Effector memory CD4-positive, alpha-beta T cell (primary cell): ENCODE results near the gene NARS2.
"Not testable (repeated sequence)": the region's sequence is repeated elsewhere in the genome, so short reads cannot be mapped to it uniquely, and the experiment has no call there.

ENCODE experiments used
- DNase-seq, 3 donors: peaks; one replicate each; pipeline ENCODE4 v3.0.0-alpha.2; 2020
- H3K27ac ChIP-seq: 2 replicates; pipeline ENCODE4 v1.7.0; 2013; ENCODE audit warnings: mild to moderate bottlenecking, low read length, moderate library complexity; ENCODE audit not compliant: insufficient read depth, poor library complexity, severe bottlenecking
- H3K27me3 ChIP-seq: replicated peaks from 2 replicates; pipeline ENCODE4 v1.7.0; 2013; ENCODE audit warnings: mild to moderate bottlenecking, low read length; ENCODE audit not compliant: insufficient read depth, control insufficient read depth, poor library complexity, severe bottlenecking
- H3K36me3 ChIP-seq: 2 replicates; pipeline ENCODE4 v1.7.0; 2013; ENCODE audit warnings: mild to moderate bottlenecking, low read length, moderate library complexity; ENCODE audit not compliant: control insufficient read depth, insufficient read depth
- H3K4me1 ChIP-seq: 2 replicates; pipeline ENCODE4 v1.7.0; 2013; ENCODE audit warnings: low read length, mild to moderate bottlenecking; ENCODE audit not compliant: control insufficient read depth, insufficient read depth, poor library complexity, severe bottlenecking
- H3K4me3 ChIP-seq: 2 replicates; pipeline ENCODE4 v1.7.0; 2013; ENCODE audit warnings: low read length, low read depth, mild to moderate bottlenecking; ENCODE audit not compliant: insufficient read depth, poor library complexity, severe bottlenecking
- H3K9me3 ChIP-seq: 2 replicates; pipeline ENCODE4 v1.7.0; 2013; ENCODE audit warnings: mild to moderate bottlenecking, low read length, moderate library complexity; ENCODE audit not compliant: control insufficient read depth

The NARS2 gene

GRCh38 chr11:78564037-78564436 lies 10.6 kb downstream of the NARS2 start:
- not testable (repeated sequence) for H3K4me1 ChIP-seq, DNase-seq, H3K9me3 ChIP-seq, H3K27ac ChIP-seq, H3K4me3 ChIP-seq, H3K27me3 ChIP-seq
- peaks cover 11% of the 10 kb centered on the region for H3K36me3 ChIP-seq

DNA sequence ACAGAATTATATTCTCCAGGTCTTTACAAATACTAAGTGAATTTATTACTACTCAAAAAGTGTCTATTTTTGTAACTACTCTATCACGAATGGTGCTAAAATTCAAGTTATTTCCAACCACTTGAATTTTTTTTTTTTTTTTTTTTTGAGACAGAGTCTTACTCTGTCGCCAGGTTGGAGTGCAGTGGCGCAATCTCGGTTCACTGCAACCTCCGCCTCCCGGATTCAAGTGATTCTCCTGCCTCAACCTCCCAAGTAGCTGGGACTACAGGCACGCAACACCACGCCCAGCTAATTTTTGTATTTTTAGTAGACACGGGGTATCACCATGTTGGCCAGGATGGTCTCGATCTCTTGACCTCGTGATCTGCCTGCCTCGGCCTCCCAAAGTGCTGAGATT lies 11.6 kb downstream of the NARS2 start:
- H3K4me3 ChIP-seq, H3K27ac ChIP-seq, H3K9me3 ChIP-seq, H3K27me3 ChIP-seq, DNase-seq, H3K4me1 ChIP-seq: not testable (repeated sequence)
- H3K36me3 ChIP-seq: peaks cover 13% of the 10 kb centered on the region

GRCh38 chr11:78562398-78562797 lies 12.3 kb downstream of the NARS2 start:
- Histone ChIP-seq H3K27me3 (no peaks in the 10 kb centered on the region), H3K36me3 (peaks cover 14% of the 10 kb centered on the region), H3K4me1 (no peaks in the 10 kb centered on the region), H3K9me3 (no peaks in the 10 kb centered on the region), H3K27ac (no peak overlapping the region), H3K4me3 (no peak overlapping the region)
- DNase-seq: no peak

- H3K36me3 ChIP-seq: peaks cover 9% of the 10 kb centered on the region
- no peaks in the 10 kb centered on the region for H3K27me3 ChIP-seq
- no peak for DNase-seq
- H3K4me1 ChIP-seq: no peaks in the 10 kb centered on the region
- no peak overlapping the region for H3K4me3 ChIP-seq
- no peaks in the 10 kb centered on the region for H3K9me3 ChIP-seq
- no peak overlapping the region for H3K27ac ChIP-seq
Measured at GRCh38 chr11:78560826-78561484, 13.7 kb downstream of the NARS2 start.

- Histone ChIP-seq H3K27ac (no peak overlapping the region), H3K4me1 (no peaks in the 10 kb centered on the region), H3K4me3 (no peak overlapping the region), H3K36me3 (peaks cover 9% of the 10 kb centered on the region), H3K27me3 (no peaks in the 10 kb centered on the region), H3K9me3 (no peaks in the 10 kb centered on the region)
- no peak for DNase-seq
Measured at GRCh38 chr11:78560153-78560552, 14.5 kb downstream of the NARS2 start.

- Histone ChIP-seq H3K4me3 (no peak overlapping the region), H3K4me1 (no peaks in the 10 kb centered on the region), H3K36me3 (peaks cover 4% of the 10 kb centered on the region), H3K27me3 (no peaks in the 10 kb centered on the region), H3K27ac (no peak overlapping the region), H3K9me3 (no peaks in the 10 kb centered on the region)
- DNase-seq: no peak
Measured at GRCh38 chr11:78557236-78557635, 17.4 kb downstream of the NARS2 start.

DNA sequence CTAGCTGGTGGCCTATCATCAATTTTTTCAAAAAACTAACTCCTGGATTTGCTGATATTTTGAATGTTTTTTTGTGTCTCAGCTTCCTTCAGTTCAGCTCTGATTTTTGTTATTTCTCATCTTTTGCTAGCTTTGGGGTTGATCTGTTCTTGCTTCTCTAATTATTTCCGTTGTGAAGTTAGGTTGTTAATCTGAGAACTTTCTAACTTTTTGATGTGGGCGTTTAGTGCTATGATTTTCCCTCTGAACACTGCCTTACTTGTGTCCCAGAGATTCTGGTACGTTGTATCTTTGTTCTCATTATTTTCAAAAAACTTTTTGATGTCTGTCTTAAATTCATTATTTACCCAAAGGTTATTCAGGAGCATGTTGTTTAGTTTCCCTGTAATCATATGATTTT lies 19.1 kb downstream of the NARS2 start:
- DNase-seq: no peak
- H3K36me3 ChIP-seq: peaks cover 4% of the 10 kb centered on the region
- no peak overlapping the region for H3K4me3 ChIP-seq
- no peaks in the 10 kb centered on the region for H3K27me3 ChIP-seq
- H3K9me3 ChIP-seq: no peaks in the 10 kb centered on the region
- no peaks in the 10 kb centered on the region for H3K4me1 ChIP-seq
- no peak overlapping the region for H3K27ac ChIP-seq

DNA sequence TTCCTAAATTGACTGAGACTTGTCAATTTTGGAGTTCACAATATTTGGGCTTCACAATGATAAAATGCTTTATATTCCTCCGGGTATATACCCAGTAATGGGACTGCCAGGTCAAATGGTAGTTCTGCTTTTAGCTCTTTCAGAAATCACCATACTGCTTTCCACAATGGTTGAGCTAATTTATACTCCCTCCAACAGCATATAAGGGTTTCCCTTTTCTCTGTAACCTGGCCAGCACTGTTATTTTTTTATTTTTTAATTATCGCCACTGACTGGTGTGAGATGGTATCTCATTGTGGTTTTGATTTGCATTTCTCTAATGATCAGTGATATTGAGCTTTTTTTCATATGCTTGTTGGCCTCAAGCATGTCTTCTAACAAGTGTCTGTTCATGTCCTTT lies 21.8 kb downstream of the NARS2 start:
- Histone ChIP-seq H3K27ac (no peak overlapping the region), H3K4me1 (no peaks in the 10 kb centered on the region), H3K9me3 (no peaks in the 10 kb centered on the region), H3K27me3 (no peaks in the 10 kb centered on the region), H3K36me3 (no peaks in the 10 kb centered on the region), H3K4me3 (no peak overlapping the region)
- no peak for DNase-seq

- H3K4me3 ChIP-seq, H3K27ac ChIP-seq, H3K4me1 ChIP-seq, H3K36me3 ChIP-seq, H3K27me3 ChIP-seq, H3K9me3 ChIP-seq, DNase-seq: not testable (repeated sequence)
Measured at GRCh38 chr11:78552139-78552538, 22.5 kb downstream of the NARS2 start.

DNA sequence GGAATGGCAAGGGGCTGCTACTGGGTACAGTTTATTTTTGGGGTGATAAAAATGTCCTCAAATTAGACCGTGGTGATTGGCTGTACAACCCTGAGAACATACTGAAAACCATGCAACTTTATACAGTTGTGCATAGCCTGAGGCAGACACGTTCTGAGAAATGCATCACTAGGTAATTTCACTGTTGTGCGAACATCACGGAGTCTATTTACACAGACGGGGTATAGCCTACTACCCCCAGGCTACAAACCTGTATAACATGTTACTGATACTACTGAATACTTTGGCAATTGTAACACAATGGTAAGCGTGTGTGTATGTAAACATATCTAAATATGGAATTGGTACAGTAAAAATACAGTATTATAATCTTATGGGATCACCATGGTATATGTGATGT lies 23.6 kb downstream of the NARS2 start:
- H3K4me3 ChIP-seq: no peak overlapping the region
- DNase-seq: no peak
- H3K27ac ChIP-seq: no peak overlapping the region
- H3K9me3 ChIP-seq: no peaks in the 10 kb centered on the region
- H3K36me3 ChIP-seq: no peaks in the 10 kb centered on the region
- no peaks in the 10 kb centered on the region for H3K4me1 ChIP-seq
- H3K27me3 ChIP-seq: no peaks in the 10 kb centered on the region
